ENCODE results near the gene ADRM1. TPM values are rescaled to one million over a fixed set of nuclear protein-coding genes. Genes with fewer than 3 reads are reported as not detected.

The ADRM1 gene
- total RNA-seq, 1 donor from 2014 or later = 171 TPM

DNA sequence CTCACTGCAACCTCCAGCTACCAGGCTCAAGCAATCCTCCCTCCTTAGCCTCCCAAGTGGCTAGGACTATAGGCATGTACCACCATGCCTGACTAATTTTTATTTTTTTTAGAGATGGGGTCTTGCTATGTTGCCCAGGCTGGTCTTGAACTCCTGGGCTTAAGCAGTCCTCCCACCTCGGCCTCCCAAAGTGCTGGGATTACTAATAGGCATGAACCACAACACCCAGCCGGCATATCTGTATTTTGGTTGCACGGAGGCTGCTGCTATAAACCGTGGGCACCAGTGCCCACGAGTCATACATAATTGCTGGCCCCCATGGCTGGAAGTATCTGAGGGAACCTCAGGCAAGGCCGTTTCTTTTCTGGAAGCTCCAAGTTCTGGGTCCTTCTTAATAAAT, 18.3 kb upstream of the ADRM1 start:
- intact Hi-C loops (cut with micrococcal nuclease) = no loop called here
- DNase-seq (ENCODE audit: low spot score) = no peak
- H3K27ac Mint-ChIP-seq = no peak overlapping the region
- no peaks in the 10 kb centered on the region for H3K27me3 Mint-ChIP-seq (ENCODE audit: low read depth)
- no peaks in the 10 kb centered on the region for H3K9me3 Mint-ChIP-seq
- peaks cover 15% of the 10 kb centered on the region for H3K36me3 Mint-ChIP-seq (ENCODE audit: low read depth)
- H3K4me1 Mint-ChIP-seq (ENCODE audit: low read depth) = no peaks in the 10 kb centered on the region
- H3K4me3 Mint-ChIP-seq (ENCODE audit: low read depth) = no peak overlapping the region

DNA sequence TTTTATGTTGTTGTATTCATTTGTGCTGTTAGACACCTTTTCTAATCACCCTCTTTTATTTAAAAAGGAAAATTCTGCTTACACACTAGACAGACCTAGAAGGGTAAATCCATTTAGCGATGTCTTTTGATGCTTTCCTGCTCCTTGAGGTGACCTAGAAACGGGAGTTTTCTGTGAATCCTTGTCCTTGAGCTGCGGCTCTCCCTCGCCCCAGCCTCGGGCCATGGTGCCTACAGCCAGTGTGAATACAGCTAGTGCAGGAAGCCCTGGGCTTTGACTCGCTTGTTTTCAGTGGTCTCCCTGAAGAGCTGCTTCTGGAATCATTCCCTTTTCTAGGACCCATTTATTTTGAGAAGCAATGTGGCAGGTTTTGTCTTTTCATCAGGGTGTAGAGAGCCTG, 17.6 kb upstream of the ADRM1 start:
- DNase-seq (ENCODE audit: low spot score) = no peak
- Mint-ChIP-seq H3K4me3 (ENCODE audit: low read depth) (no peak overlapping the region), H3K4me1 (ENCODE audit: low read depth) (no peaks in the 10 kb centered on the region), H3K36me3 (ENCODE audit: low read depth) (peaks cover 15% of the 10 kb centered on the region), H3K27me3 (ENCODE audit: low read depth) (no peaks in the 10 kb centered on the region), H3K27ac (no peak overlapping the region), H3K9me3 (no peaks in the 10 kb centered on the region)
- intact Hi-C loops (cut with micrococcal nuclease) = no loop called here

DNA sequence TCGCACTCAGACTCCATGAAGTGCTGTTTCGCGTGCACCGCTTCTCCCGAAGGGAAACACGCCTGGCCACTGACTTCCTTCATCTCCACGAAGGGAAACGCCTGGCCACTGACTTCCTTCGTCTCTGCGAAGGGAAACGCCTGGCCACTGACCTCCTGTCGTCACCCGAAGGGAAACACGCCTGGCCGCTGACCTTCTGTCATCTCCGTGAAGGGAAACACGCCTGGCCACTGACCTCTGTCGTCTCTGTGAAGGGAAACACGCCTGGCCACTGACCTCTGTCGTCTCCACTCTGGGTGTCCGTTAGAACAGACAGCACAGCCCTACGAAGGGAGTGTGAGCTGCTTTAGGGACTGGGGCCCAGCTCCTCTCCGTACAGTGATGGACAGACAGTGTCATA, 17.1 kb upstream of the ADRM1 start:
- Mint-ChIP-seq H3K27me3 (ENCODE audit: low read depth) (no peaks in the 10 kb centered on the region), H3K9me3 (no peaks in the 10 kb centered on the region), H3K4me1 (ENCODE audit: low read depth) (no peaks in the 10 kb centered on the region), H3K36me3 (ENCODE audit: low read depth) (peaks cover 15% of the 10 kb centered on the region), H3K27ac (no peak overlapping the region), H3K4me3 (ENCODE audit: low read depth) (no peak overlapping the region)
- DNase-seq (ENCODE audit: low spot score) = no peak
- intact Hi-C loops (cut with micrococcal nuclease) = no loop called here

DNA sequence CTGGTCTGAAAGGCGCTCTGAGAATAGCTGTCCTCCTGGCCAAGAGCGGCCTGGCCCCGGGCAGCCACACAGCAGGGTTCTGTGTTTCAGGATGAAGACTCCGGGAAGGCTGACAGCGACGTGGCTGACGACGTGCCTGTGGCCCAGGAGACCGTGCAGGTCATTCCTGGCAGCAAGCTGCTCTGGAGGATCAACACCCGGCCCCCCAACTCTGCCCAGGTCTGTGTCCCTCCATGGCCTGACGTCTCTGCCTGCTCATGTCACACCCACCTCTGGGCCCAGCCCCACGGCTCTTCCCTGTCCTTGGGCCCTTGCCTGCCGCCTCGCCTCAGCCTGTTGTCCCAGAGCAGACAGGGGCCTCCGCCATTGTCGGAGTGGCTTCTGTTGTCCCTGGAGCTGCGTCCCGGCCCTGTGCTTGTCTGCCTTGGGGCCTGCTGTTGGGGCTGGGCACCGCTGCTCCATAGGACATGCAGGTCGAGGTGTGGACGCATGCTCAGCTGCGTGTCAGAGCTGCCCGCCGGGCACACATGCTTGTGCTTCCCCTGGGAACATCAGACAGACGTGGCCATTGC, 16.2 kb upstream of the ADRM1 start:
- intact Hi-C loops (cut with micrococcal nuclease) = no loop called here
- H3K4me3 Mint-ChIP-seq (ENCODE audit: low read depth) = no peak overlapping the region
- peaks cover 12% of the 10 kb centered on the region for H3K36me3 Mint-ChIP-seq (ENCODE audit: low read depth)
- H3K27ac Mint-ChIP-seq = no peak overlapping the region
- H3K4me1 Mint-ChIP-seq (ENCODE audit: low read depth) = no peaks in the 10 kb centered on the region
- DNase-seq (ENCODE audit: low spot score) = no peak
- no peaks in the 10 kb centered on the region for H3K9me3 Mint-ChIP-seq
- H3K27me3 Mint-ChIP-seq (ENCODE audit: low read depth) = no peaks in the 10 kb centered on the region

DNA sequence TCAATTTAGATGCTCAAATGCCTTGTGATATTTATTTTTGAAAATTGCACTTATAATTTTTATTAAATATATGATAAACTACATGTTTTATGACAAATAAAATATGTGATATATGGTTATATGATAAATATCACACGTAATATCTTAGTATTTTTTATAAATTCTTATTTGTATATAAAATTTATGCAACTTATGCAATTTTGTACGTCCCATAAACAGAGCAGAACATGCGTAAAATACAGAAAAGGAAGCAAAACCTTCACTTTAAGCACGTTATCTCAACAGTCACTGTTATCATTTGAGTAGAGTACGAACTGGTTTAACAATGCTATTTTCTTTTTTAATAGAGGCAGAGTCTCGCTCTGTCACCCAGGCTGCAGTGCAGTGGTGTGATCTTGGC, 15.7 kb upstream of the ADRM1 start:
- intact Hi-C loops (cut with micrococcal nuclease) = no loop called here
- no peak for DNase-seq (ENCODE audit: low spot score)
- no peak overlapping the region for H3K4me3 Mint-ChIP-seq (ENCODE audit: low read depth)
- H3K4me1 Mint-ChIP-seq (ENCODE audit: low read depth) = no peaks in the 10 kb centered on the region
- no peaks in the 10 kb centered on the region for H3K27me3 Mint-ChIP-seq (ENCODE audit: low read depth)
- H3K27ac Mint-ChIP-seq = no peak overlapping the region
- H3K9me3 Mint-ChIP-seq = no peaks in the 10 kb centered on the region
- H3K36me3 Mint-ChIP-seq (ENCODE audit: low read depth) = peaks cover 8% of the 10 kb centered on the region

DNA sequence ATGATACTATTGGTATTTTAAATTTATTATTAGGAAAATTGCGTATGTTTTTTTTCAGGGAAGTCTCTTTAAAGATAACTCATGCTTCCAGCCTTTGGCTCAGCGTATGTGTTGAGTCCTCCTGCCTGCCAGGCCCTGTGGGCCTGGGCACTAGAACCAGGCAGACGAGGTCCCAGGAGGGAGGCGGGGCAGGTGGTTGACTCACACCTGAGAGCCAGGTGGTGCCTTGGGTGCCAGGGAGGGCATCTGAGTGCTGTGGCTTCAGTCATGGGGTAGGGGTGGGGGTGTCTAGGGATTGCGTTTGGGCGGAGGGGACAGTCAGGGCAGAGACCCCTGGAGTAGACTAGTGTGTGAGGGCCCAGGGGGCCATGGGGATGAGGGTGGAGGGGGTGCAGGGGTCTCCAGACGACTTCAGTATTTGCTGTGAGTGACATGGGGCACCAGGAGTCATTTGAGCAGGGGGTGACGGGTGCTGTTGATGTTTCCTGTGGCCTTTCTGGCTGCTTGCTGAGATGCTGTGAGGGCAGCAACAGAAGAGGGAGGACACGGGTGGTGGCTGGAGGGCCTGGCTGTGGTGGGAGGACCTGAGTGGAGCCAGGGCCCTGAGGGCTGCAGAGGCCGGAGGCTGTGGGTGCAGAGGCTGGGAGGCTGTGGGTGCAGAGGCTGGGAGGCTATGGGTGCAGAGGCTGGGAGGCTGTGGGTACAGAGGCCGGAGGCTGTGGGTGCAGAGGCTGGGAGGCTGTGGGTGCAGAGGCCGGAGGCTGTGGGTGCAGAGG, 14.8 kb upstream of the ADRM1 start:
- no peaks in the 10 kb centered on the region for H3K4me1 Mint-ChIP-seq (ENCODE audit: low read depth)
- DNase-seq (ENCODE audit: low spot score) = no peak
- no peaks in the 10 kb centered on the region for H3K9me3 Mint-ChIP-seq
- no peaks in the 10 kb centered on the region for H3K27me3 Mint-ChIP-seq (ENCODE audit: low read depth)
- intact Hi-C loops (cut with micrococcal nuclease) = no loop called here
- peaks cover 11% of the 10 kb centered on the region for H3K36me3 Mint-ChIP-seq (ENCODE audit: low read depth)
- H3K4me3 Mint-ChIP-seq (ENCODE audit: low read depth) = no peak overlapping the region
- H3K27ac Mint-ChIP-seq = no peak overlapping the region

DNA sequence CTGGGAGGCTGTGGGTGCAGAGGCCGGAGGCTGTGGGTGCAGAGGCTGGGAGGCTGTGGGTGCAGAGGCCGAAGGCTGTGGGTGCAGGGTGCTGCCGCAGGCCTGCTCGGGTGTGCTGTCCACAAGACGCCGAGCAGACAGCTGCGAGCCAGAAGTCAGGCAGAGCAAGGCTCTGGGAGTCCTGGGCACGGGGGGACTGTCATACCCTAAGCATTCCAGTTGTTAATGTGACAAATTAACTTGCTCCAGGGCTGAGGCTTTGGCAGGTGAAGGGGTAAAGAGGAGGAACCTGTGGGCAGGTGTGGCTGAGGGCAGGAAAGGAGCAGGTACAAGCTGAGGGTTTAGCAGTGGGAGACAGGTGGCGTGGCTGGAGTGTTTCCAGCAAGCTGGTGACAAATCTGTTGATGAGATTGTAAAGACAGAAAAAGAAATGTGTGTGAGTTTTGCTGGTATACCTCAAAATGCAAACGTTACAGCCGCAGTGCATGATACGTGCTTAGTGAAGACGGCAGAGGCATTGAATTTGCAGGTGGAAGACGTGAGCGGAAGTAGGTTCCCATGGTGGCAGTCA, 14.2 kb upstream of the ADRM1 start:
- Mint-ChIP-seq H3K4me3 (ENCODE audit: low read depth) (no peak overlapping the region), H3K36me3 (ENCODE audit: low read depth) (peaks cover 13% of the 10 kb centered on the region), H3K9me3 (no peaks in the 10 kb centered on the region), H3K4me1 (ENCODE audit: low read depth) (no peaks in the 10 kb centered on the region), H3K27ac (no peak overlapping the region), H3K27me3 (ENCODE audit: low read depth) (no peaks in the 10 kb centered on the region)
- intact Hi-C loops (cut with micrococcal nuclease) = no loop called here
- no peak for DNase-seq (ENCODE audit: low spot score)

DNA sequence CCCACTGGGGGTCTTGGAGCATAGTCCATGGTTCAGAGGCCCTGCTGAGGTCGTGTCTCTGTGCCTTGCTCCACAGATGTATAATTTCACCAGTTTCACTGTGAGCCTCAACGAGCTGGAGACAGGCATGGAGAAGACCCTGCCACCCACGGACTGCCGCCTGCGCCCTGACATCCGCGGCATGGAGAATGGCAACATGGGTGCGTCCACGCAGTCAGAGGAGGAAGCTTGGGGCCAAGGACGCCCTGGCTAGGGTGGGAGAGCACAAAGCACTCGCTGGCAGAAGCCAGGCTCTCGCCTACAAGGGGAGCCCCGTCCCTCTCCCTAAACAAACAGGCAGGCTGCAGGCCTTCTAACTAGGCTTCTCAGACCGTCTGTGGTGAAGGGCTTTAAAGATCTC, 13.7 kb upstream of the ADRM1 start:
- H3K4me1 Mint-ChIP-seq (ENCODE audit: low read depth) = no peaks in the 10 kb centered on the region
- H3K36me3 Mint-ChIP-seq (ENCODE audit: low read depth) = peaks cover 13% of the 10 kb centered on the region
- intact Hi-C loops (cut with micrococcal nuclease) = no loop called here
- no peak overlapping the region for H3K27ac Mint-ChIP-seq
- no peaks in the 10 kb centered on the region for H3K27me3 Mint-ChIP-seq (ENCODE audit: low read depth)
- no peaks in the 10 kb centered on the region for H3K9me3 Mint-ChIP-seq
- H3K4me3 Mint-ChIP-seq (ENCODE audit: low read depth) = no peak overlapping the region
- DNase-seq (ENCODE audit: low spot score) = no peak

DNA sequence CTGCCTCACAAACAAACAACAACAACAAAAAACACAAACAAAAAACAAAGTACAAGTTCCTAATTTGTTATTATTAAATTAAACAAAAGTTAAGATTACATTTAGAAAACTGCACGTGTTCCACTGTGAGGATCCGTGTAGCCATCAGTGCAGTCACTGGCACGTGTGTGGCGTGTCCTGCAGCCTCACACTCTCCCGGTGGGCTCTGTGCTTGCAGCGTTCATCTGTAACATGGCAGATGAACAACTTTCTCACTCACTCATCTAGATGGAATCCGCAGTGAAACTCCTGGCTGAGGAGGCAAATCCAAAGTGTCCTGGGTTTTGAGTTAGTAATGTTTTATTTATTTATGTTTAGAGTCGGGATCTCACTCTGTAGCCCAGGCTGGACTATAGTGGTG, 12.9 kb upstream of the ADRM1 start:
- DNase-seq (ENCODE audit: low spot score) = no peak
- Mint-ChIP-seq H3K36me3 (ENCODE audit: low read depth) (peaks cover 13% of the 10 kb centered on the region), H3K4me3 (ENCODE audit: low read depth) (no peak overlapping the region), H3K4me1 (ENCODE audit: low read depth) (no peaks in the 10 kb centered on the region), H3K27me3 (ENCODE audit: low read depth) (no peaks in the 10 kb centered on the region), H3K9me3 (no peaks in the 10 kb centered on the region), H3K27ac (no peak overlapping the region)
- intact Hi-C loops (cut with micrococcal nuclease) = no loop called here

DNA sequence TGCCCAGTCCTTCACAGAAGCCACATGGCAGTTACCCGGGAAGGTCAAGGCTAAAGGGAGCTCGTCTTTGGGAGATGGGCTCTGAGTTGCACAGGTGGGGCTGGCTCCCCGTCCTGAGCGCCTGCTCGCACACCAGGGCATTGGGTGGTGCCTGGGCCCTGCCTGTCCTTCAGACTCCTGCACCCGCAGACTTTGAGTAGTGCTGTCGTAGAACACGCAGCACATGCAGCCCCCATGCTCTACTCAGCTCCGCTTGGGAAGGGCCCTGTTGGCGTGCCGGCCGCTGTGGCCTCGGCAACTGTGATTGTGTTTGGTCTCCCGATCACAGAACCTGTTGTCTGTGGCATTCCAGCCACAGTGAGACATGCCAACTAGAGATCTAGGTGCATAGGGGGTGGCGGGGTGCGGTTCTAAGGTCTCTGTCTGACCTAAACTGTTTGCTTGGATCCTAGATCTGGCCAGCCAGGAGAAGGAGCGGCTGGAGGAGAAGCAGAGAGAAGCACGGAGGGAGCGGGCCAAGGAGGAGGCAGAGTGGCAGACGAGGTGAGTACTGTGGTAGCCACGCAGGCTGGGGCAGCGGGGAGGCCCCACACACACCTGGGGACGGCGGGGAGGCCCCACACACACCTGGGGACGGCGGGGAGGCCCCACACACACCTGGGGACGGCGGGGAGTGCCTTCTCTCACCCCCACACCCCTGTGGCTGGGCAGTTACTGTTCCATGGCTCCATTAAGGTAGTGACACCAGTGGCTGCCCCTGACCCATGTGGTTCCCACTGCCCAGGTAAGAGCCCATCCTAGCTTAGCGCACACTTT, 11.3 kb upstream of the ADRM1 start:
- intact Hi-C loops (cut with micrococcal nuclease) = no loop called here
- Mint-ChIP-seq H3K4me3 (ENCODE audit: low read depth) (no peak overlapping the region), H3K27ac (no peak overlapping the region), H3K9me3 (no peaks in the 10 kb centered on the region), H3K36me3 (ENCODE audit: low read depth) (peaks cover 19% of the 10 kb centered on the region), H3K27me3 (ENCODE audit: low read depth) (no peaks in the 10 kb centered on the region), H3K4me1 (ENCODE audit: low read depth) (no peaks in the 10 kb centered on the region)
- no peak for DNase-seq (ENCODE audit: low spot score)

DNA sequence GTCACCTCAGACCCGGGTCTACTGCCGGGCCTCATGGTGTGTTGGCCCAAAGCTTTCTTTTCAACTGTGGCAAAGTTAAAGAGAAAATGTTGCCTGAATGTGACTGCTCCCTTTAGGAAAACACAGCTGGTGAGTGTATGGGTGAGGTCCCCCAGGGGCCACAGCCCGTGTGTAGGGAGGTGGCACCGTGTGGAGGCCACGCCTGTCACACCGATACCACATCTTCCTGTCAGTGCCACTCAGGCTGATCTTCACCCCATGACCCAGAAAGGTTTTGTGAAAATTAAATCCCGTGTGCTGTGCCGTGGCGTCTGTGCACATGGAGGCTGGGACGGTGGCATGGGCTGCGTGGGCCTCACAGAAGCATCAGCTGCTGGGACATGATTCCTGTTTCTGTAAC, 10.7 kb upstream of the ADRM1 start:
- DNase-seq (ENCODE audit: low spot score) = no peak
- Mint-ChIP-seq H3K4me3 (ENCODE audit: low read depth) (no peak overlapping the region), H3K9me3 (no peaks in the 10 kb centered on the region), H3K36me3 (ENCODE audit: low read depth) (peaks cover 19% of the 10 kb centered on the region), H3K4me1 (ENCODE audit: low read depth) (no peaks in the 10 kb centered on the region), H3K27me3 (ENCODE audit: low read depth) (no peaks in the 10 kb centered on the region), H3K27ac (no peak overlapping the region)
- intact Hi-C loops (cut with micrococcal nuclease) = no loop called here

DNA sequence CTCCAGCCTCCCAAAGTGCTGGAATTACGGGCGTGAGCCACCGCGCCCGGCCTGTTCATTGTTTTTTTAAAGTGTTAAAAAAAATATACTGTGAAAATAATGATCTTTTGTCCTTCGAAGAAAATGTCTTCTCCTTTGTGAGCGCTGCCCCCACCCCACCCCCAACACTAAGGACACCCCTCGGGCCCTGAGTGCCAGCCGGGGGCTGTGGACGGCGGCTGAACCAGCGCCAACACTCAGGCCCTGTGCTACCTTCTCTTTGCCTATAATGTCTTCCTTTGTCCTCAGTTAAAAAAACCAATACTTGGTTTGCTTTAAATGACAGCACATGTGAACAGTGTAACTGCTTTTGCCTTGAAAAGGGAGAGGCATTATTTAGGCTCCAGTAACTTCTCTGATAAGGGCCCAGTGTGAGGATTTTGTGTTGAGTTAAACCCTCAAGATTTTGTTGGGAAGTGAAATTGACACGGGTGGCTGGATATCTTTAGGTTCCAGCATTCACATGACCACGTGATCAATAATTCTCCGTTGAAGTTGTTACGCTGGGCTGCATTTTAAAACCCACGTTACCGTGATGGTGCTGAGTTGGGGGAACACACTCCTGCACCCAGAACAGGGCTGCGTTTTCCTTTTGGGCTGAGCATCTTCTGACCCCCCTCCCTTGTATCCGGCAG, 9.5 kb upstream of the ADRM1 start:
- intact Hi-C loops (cut with micrococcal nuclease) = no loop called here
- Mint-ChIP-seq H3K27me3 (ENCODE audit: low read depth) (no peaks in the 10 kb centered on the region), H3K27ac (no peak overlapping the region), H3K9me3 (no peaks in the 10 kb centered on the region), H3K4me1 (ENCODE audit: low read depth) (no peaks in the 10 kb centered on the region), H3K4me3 (ENCODE audit: low read depth) (no peak overlapping the region), H3K36me3 (ENCODE audit: low read depth) (peaks cover 19% of the 10 kb centered on the region)
- no peak for DNase-seq (ENCODE audit: low spot score)
